ENCODE results near the gene SYNDIG1L.
"Not testable (repeated sequence)": the region's sequence is repeated elsewhere in the genome, so short reads cannot be mapped to it uniquely, and the experiment has no call there.

SYNDIG1L gene

DNA sequence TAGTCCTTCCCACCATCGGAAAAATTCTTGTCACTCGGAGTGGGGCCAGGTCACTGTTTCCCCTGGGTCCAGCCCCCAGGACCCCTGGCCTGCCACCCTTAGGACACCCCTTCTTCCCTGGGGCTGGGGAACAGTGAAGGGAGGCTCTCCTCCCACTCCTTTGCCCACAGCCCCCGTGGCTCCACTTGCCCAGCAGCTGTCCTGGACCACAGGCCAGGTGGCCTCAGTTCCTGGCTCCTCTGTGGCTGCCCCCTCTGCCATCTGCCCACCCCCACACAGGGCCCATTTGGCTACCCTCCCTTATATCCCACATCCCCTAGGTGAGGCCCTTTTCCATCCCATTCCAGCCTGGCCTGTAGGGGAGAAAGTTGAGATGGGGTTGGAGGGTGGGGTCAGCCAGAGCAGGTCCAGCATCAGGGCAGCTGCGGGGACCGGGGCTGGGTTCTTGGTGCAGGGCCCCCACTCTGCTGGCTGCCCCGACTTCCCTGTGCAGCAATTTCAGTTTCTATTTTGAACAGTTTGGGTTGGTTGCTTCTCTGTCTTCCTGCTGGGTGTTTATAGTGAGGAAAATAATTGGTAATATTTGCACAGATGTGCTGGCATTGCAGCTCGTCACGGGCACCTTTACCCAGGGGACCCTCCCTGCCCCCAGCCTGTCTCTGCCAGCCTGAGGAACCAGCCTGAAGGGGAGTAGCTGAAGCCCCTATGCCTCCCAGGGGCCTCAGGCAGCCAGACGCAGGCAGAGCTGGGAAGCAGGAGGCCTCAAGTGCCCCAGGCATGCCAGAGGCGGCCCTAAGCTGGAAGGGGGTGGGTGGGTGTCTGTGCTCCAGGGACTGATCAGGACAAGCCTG is 23.4 kb downstream of the SYNDIG1L start:
- H3K4me3 ChIP-seq (ENCODE audit: low read depth, low read length): peak overlapping the region; percentile 39; the same call in 1 of the 2 replicates
- H3K9ac ChIP-seq (ENCODE audit: low read length): no peak overlapping the region
- H3K9me3 ChIP-seq (ENCODE audit: control insufficient read depth, insufficient read depth, low read depth, low read length): no peaks in the 10 kb centered on the region

DNA sequence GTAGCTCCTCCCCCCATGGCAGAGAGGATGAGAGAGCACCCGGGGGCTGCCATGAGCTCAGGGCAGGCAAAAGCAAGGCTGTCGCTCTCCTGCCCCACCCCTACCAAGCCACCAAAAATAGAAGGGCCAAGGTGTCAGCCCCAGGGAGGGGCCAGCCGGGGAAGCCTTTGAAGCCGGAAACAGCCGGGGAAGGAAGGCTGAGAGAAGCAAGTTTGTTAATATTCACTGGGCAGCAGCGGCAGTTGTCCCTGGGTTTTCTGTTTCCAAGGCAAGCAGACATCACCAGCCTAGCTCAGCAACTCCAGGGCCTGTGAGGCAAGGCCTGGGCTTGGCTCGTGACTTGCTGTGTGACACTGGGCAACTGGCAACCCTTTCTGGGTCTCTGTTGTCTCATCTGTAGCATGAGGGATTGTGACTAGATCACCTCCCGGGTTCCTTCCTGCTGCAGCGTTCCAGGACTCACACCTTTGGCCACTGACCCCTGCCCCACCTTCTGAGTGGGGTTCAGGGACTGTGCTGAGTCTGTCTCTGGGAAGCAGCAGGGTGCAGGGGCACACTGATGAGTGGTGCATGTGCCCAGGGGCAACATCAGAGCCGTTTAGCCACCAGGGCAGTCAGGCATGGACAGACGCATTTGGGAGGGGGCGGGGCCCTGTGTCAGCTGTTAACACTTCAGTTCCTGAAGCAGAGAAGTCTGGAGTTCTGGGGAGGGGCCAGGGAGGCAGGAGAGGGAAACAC is 24.3 kb downstream of the SYNDIG1L start:
- Histone ChIP-seq H3K27ac (ENCODE audit: low read depth, low read length) (no peak overlapping the region; the same call in 1 of the 2 replicates), H3K9ac (ENCODE audit: low read length) (peak overlapping the region; percentile 24)

More for the DNA sequence above, 23.4 kb downstream of the SYNDIG1L start:
- H3K36me3 ChIP-seq (ENCODE audit: control insufficient read depth, insufficient read depth, low read length): no peaks in the 10 kb centered on the region
- H3K27ac ChIP-seq (ENCODE audit: low read depth, low read length): no peak overlapping the region
- no peaks in the 10 kb centered on the region for H3K27me3 ChIP-seq (ENCODE audit: control insufficient read depth, insufficient read depth, low read length)
- peaks cover 36% of the 10 kb centered on the region for H3K4me1 ChIP-seq (ENCODE audit: control insufficient read depth, insufficient read depth, low read length)

DNA sequence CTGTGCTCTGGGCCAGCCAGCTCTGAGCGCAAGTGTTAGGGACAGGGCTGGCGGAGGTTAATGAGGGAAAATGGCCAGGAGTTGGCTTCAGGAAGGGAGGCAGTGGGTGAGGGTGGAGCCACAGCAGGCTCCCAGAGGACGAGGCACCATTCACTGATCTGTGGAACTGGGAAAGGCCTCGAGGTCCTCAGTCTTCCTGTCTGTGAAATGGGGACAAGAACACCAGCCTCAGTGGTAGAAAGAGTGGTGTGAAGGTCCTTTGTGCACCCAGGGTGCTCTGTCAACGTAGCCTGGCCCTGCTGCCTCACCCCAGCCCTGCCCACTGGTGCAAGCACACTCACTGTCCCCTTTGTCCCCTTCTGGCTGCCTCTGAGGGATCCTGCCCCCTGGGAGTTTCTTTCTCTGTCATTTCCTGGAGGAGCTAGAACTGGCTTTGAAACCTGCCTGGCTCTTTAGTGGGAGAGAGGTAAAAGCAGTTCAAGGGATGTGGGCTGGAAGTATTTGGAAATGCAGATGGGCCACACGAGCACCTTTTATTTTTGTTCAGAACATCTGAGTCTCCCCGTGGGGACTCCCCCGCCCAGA is 25.0 kb downstream of the SYNDIG1L start:
- H3K27me3 ChIP-seq (ENCODE audit: control insufficient read depth, insufficient read depth, low read length): no peaks in the 10 kb centered on the region
- H3K9me3 ChIP-seq (ENCODE audit: control insufficient read depth, insufficient read depth, low read depth, low read length): no peaks in the 10 kb centered on the region
- no peaks in the 10 kb centered on the region for H3K36me3 ChIP-seq (ENCODE audit: control insufficient read depth, insufficient read depth, low read length)
- no peak overlapping the region for H3K27ac ChIP-seq (ENCODE audit: low read depth, low read length)
- peak overlapping the region; percentile 39; the same call in 1 of the 2 replicates for H3K4me3 ChIP-seq (ENCODE audit: low read depth, low read length)
- no peak overlapping the region for H3K9ac ChIP-seq (ENCODE audit: low read length)
- H3K4me1 ChIP-seq (ENCODE audit: control insufficient read depth, insufficient read depth, low read length): peaks cover 36% of the 10 kb centered on the region

More for the DNA sequence above, 24.3 kb downstream of the SYNDIG1L start:
- peak overlapping the region; percentile 39 for H3K4me3 ChIP-seq (ENCODE audit: low read depth, low read length)
- H3K9me3 ChIP-seq (ENCODE audit: control insufficient read depth, insufficient read depth, low read depth, low read length): no peaks in the 10 kb centered on the region
- H3K4me1 ChIP-seq (ENCODE audit: control insufficient read depth, insufficient read depth, low read length): peaks cover 36% of the 10 kb centered on the region
- H3K36me3 ChIP-seq (ENCODE audit: control insufficient read depth, insufficient read depth, low read length): no peaks in the 10 kb centered on the region
- no peaks in the 10 kb centered on the region for H3K27me3 ChIP-seq (ENCODE audit: control insufficient read depth, insufficient read depth, low read length)

DNA sequence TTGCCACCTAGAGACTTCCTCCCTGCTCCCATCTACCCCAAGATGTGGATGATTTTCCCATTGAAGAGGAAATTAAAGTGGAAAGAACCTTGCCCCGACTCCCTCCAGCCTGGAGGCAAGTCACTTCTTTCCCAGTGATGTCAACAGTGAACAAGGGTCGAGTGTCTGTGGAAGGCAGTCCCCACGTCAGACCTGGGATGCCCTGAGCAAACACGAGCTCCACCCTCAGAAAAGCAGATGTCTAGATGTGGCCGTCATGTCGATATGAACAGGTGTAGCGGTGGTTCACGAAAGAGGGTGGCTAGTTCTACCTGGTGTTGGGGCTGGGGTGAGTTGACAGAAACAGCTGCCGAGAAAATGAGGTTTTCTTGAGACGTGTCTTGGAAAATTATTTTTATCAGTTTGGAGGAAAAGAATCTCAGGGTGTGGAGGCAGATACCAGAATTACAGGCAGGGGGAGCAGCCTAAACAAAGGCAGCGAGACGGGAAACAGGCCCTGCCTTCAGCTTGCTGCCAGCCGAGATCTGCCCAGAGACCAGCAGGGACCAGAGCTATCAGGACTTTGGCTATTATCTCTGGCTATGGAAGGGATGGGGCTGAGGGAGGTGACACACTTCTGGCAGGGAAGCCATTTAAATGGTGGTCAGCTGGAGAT is 25.9 kb downstream of the SYNDIG1L start:
- peaks cover 36% of the 10 kb centered on the region for H3K4me1 ChIP-seq (ENCODE audit: control insufficient read depth, insufficient read depth, low read length)
- H3K36me3 ChIP-seq (ENCODE audit: control insufficient read depth, insufficient read depth, low read length): no peaks in the 10 kb centered on the region
- no peaks in the 10 kb centered on the region for H3K27me3 ChIP-seq (ENCODE audit: control insufficient read depth, insufficient read depth, low read length)
- H3K4me3 ChIP-seq (ENCODE audit: low read depth, low read length): no peak overlapping the region
- no peak overlapping the region for H3K27ac ChIP-seq (ENCODE audit: low read depth, low read length)
- no peaks in the 10 kb centered on the region for H3K9me3 ChIP-seq (ENCODE audit: control insufficient read depth, insufficient read depth, low read depth, low read length)
- no peak overlapping the region for H3K9ac ChIP-seq (ENCODE audit: low read length)

DNA sequence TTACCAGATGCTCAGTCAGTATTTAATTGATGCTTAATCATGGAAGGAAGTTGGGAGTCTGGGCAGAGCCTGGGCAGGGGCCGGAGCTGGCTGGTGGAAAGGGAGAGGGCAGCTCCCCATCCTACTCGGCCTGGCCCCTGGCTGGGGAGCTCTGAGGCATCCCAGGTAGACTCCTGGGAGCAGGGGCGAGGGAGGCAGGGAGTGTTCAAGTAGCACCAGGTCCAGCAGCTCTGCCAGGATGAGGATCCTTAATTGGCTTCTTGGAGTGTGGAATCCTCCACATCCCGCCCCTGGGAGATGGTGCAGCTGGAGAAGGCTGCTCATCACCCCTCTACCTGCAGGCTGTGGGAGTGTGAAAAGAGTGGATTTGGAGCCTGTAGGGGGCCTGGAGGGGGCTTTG is 30.9 kb downstream of the SYNDIG1L start:
- H3K27ac ChIP-seq (ENCODE audit: low read depth, low read length): no peak overlapping the region

DNA sequence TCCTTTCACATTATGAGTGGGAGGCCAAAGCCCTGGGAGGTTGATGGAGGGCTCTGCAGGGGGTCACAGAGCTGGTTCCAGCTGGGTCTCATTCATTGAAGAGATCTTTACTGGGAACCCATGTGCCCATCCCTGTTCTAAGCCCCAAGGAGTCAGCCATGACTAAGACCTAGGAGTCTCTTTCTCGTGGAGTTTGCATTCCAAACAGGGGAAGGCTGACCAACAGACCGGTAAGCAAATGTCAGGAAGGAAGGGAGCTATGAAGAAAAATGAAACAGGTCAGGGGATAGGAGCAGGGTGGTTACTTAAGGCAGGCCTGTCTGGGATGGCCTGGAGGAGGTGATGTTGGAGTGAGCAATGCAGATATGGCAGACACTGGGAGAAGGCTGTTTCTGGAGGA is 31.5 kb downstream of the SYNDIG1L start:
- no peaks in the 10 kb centered on the region for H3K9me3 ChIP-seq (ENCODE audit: control insufficient read depth, insufficient read depth, low read depth, low read length)
- H3K27ac ChIP-seq (ENCODE audit: low read depth, low read length): no peak overlapping the region
- H3K27me3 ChIP-seq (ENCODE audit: control insufficient read depth, insufficient read depth, low read length): no peaks in the 10 kb centered on the region
- no peaks in the 10 kb centered on the region; the same call in 1 of the 2 replicates for H3K4me1 ChIP-seq (ENCODE audit: control insufficient read depth, insufficient read depth, low read length)
- H3K36me3 ChIP-seq (ENCODE audit: control insufficient read depth, insufficient read depth, low read length): no peaks in the 10 kb centered on the region
- H3K4me3 ChIP-seq (ENCODE audit: low read depth, low read length): no peak overlapping the region
- H3K9ac ChIP-seq (ENCODE audit: low read length): no peak overlapping the region

More for the DNA sequence above, 30.9 kb downstream of the SYNDIG1L start:
- H3K4me3 ChIP-seq (ENCODE audit: low read depth, low read length): no peak overlapping the region
- no peaks in the 10 kb centered on the region for H3K27me3 ChIP-seq (ENCODE audit: control insufficient read depth, insufficient read depth, low read length)
- H3K4me1 ChIP-seq (ENCODE audit: control insufficient read depth, insufficient read depth, low read length): peaks cover 5% of the 10 kb centered on the region
- H3K36me3 ChIP-seq (ENCODE audit: control insufficient read depth, insufficient read depth, low read length): no peaks in the 10 kb centered on the region
- H3K9me3 ChIP-seq (ENCODE audit: control insufficient read depth, insufficient read depth, low read depth, low read length): no peaks in the 10 kb centered on the region
- H3K9ac ChIP-seq (ENCODE audit: low read length): no peak overlapping the region

DNA sequence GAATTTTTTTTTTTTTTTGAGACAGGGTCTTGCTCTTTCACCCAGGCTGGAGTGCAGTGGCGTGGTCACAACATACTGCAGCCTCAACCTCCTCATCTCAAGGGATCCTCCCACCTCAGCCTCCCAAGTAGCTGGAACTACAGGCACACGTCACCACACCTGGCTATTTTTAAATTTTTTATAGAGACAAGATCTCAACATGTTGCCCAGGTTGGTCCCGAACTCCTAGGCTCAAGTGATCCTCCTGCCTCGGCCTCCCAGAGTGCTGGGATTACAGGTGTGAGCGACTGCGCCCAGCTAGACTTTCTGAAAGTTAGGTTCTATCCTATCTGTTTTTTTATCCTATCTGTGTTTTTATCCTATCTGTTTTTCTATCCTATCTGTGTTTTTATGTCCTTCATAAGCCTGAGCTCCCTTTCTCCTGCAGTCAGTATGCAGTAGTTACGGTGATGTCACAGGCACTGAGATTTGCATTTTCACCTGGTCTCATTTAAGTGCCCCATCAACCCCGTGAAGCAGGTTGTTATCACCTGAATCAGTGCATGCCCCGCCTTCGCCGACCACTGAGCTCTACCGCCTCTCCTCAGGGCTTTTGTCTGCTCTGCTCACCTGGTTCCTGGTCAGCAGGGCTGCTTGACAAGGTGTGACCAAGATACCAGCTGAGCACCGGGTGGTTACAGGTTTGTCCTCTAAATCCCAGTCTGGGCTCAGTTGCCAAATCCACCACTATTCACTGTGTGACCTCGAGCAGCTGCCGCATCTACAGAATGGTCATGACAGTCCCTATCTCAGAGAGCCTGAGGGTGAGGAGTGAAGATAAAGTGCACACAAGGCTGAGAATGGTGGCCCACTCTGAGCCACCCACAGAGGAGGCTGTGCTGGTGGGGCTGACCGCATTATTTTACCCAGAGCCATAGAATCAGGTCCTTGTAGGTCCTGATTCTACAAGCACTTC is 33.1 kb downstream of the SYNDIG1L start:
- no peaks in the 10 kb centered on the region; the same call in 1 of the 2 replicates for H3K4me1 ChIP-seq (ENCODE audit: control insufficient read depth, insufficient read depth, low read length)
- H3K9me3 ChIP-seq (ENCODE audit: control insufficient read depth, insufficient read depth, low read depth, low read length): no peaks in the 10 kb centered on the region
- no peaks in the 10 kb centered on the region for H3K27me3 ChIP-seq (ENCODE audit: control insufficient read depth, insufficient read depth, low read length)
- H3K4me3 ChIP-seq (ENCODE audit: low read depth, low read length): no peak overlapping the region
- H3K36me3 ChIP-seq (ENCODE audit: control insufficient read depth, insufficient read depth, low read length): no peaks in the 10 kb centered on the region
- H3K27ac ChIP-seq (ENCODE audit: low read depth, low read length): no peak overlapping the region
- no peak overlapping the region for H3K9ac ChIP-seq (ENCODE audit: low read length)

DNA sequence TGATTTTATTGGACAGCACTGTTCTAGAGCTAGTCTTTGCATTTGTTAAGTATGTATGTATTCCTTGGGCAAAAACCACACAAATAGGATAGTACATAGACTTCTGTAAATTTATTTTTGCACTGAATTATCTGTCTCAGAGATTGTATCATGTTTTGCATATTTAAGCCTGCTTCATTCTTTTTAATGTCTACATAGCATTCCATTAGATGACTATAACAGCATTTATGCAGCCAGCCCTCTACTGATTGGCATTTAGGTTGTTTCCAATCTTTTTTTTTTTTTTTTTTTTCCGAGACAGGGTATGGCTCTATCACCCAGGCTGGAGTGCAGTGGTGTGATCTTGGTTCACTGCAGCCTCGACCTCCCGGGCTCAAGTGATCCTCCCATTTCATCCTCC is 34.5 kb downstream of the SYNDIG1L start:
- H3K9ac ChIP-seq (ENCODE audit: low read length): no peak overlapping the region
- no peak overlapping the region for H3K27ac ChIP-seq (ENCODE audit: low read depth, low read length)
- H3K4me3 ChIP-seq (ENCODE audit: low read depth, low read length): no peak overlapping the region
- H3K36me3 ChIP-seq (ENCODE audit: control insufficient read depth, insufficient read depth, low read length): no peaks in the 10 kb centered on the region
- H3K27me3 ChIP-seq (ENCODE audit: control insufficient read depth, insufficient read depth, low read length): no peaks in the 10 kb centered on the region
- H3K4me1 ChIP-seq (ENCODE audit: control insufficient read depth, insufficient read depth, low read length): no peaks in the 10 kb centered on the region; the same call in 1 of the 2 replicates
- no peaks in the 10 kb centered on the region for H3K9me3 ChIP-seq (ENCODE audit: control insufficient read depth, insufficient read depth, low read depth, low read length)

DNA sequence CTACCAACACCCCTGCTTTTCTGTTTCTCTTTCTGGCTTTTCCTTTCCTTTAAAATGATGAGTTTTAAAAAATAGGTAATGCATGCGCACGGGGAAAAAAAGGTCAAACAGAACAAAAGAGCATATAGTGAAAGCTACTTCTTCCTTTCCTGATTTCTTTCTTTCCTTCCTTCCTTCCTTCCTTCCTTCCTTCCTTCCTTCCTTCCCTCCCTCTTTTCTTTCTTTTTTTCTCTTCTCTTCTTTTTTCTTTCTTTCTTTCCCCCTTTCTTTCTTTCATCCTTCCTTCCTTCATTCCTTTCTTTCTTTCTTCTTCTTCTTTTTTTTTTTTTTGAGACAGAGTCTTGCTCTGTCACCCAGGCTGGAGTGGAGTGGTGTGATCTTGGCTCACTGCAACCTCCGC is 35.5 kb downstream of the SYNDIG1L start:
- H3K9ac ChIP-seq (ENCODE audit: low read length); H3K4me1 ChIP-seq (ENCODE audit: control insufficient read depth, insufficient read depth, low read length); H3K4me3 ChIP-seq (ENCODE audit: low read depth, low read length); H3K36me3 ChIP-seq (ENCODE audit: control insufficient read depth, insufficient read depth, low read length); H3K27me3 ChIP-seq (ENCODE audit: control insufficient read depth, insufficient read depth, low read length); H3K9me3 ChIP-seq (ENCODE audit: control insufficient read depth, insufficient read depth, low read depth, low read length); H3K27ac ChIP-seq (ENCODE audit: low read depth, low read length): not testable (repeated sequence)

DNA sequence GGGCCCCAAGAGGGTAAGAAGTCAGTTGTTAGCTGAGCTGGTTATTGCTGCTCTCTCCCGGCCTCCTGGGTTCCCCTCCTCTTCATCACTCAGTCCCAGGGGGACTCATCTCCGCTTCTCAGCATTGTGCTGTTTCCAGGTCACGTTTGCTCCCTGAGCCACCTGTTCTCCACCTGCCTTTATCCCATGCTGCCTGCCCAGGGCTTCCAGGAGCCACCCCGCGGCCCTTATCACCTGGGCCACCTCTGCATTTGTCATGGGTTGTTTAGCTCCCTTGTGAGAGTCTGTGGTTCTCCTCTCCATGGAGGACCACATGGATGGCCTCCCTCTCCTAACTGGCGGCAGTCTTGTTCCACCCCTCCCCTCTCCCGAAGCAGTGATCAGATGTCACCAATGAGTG is 36.0 kb downstream of the SYNDIG1L start:
- Histone ChIP-seq H3K27ac (ENCODE audit: low read depth, low read length) (no peak overlapping the region), H3K4me3 (ENCODE audit: low read depth, low read length) (no peak overlapping the region), H3K27me3 (ENCODE audit: control insufficient read depth, insufficient read depth, low read length) (no peaks in the 10 kb centered on the region), H3K4me1 (ENCODE audit: control insufficient read depth, insufficient read depth, low read length) (no peaks in the 10 kb centered on the region), H3K9me3 (ENCODE audit: control insufficient read depth, insufficient read depth, low read depth, low read length) (no peaks in the 10 kb centered on the region), H3K9ac (ENCODE audit: low read length) (no peak overlapping the region), H3K36me3 (ENCODE audit: control insufficient read depth, insufficient read depth, low read length) (no peaks in the 10 kb centered on the region)

All from HUES6 (cell line).